GM23338 (cell line): ENCODE results near the gene CHD8. TPM values are rescaled to one million over a fixed set of nuclear protein-coding genes. Genes with fewer than 3 reads are reported as not detected.
A peak's percentile ranks its signal among the peaks of the same experiment; 100 is the strongest.
"Not testable (repeated sequence)": the region's sequence is repeated elsewhere in the genome, so short reads cannot be mapped to it uniquely, and the experiment has no call there.

Experiments used
- ATAC-seq: fragments of 200-7000 bp; cut with Tn5 transposase; 3 replicates; pipeline ENCODE4 v1.9.1; 2020
- DNase-seq: peaks from one replicate; pipeline ENCODE4 v3.0.0-alpha.2; 2015; ENCODE audit warnings: low spot score
- H2AFZ ChIP-seq: fragments of 200-600 bp; sonication (generic); 2 replicates; pipeline ENCODE4 v1.8.0; 2016; ENCODE audit warnings: antibody characterized with exemption, mild to moderate bottlenecking, moderate library complexity
- H3F3A ChIP-seq: fragments of 200-600 bp; sonication (generic); replicated peaks from 2 replicates; pipeline ENCODE4 v1.8.0; 2017; ENCODE audit warnings: antibody characterized with exemption, mixed run types, low read depth
- H3K27ac ChIP-seq: fragments of 200-600 bp; sonication (generic); 2 replicates; pipeline ENCODE4 v1.6.1; 2016; ENCODE audit warnings: low read depth
- H3K27me3 ChIP-seq: fragments of 200-600 bp; sonication (generic); 2 replicates; pipeline ENCODE4 v1.8.0; 2016; ENCODE audit warnings: mild to moderate bottlenecking, mixed run types, moderate library complexity; ENCODE audit not compliant: insufficient read depth
- H3K36me3 ChIP-seq: fragments of 200-600 bp; sonication (generic); 2 replicates; pipeline ENCODE4 v1.8.0; 2016; ENCODE audit warnings: mild to moderate bottlenecking; ENCODE audit not compliant: insufficient read depth
- H3K4me1 ChIP-seq: fragments of 200-600 bp; sonication (generic); 2 replicates; pipeline ENCODE4 v1.8.0; 2016; ENCODE audit warnings: mild to moderate bottlenecking, moderate library complexity; ENCODE audit not compliant: insufficient read depth
- H3K4me2 ChIP-seq: fragments of 200-600 bp; sonication (generic); 2 replicates; pipeline ENCODE4 v1.7.1; 2017; ENCODE audit warnings: mixed run types
- H3K4me3 ChIP-seq: fragments of 200-600 bp; sonication (generic); 2 replicates; pipeline ENCODE4 v1.6.1; 2016; ENCODE audit warnings: mixed run types
- H3K79me2 ChIP-seq: fragments of 200-600 bp; sonication (generic); replicated peaks from 2 replicates; pipeline ENCODE4 v1.8.0; 2017; ENCODE audit warnings: mild to moderate bottlenecking; ENCODE audit not compliant: insufficient read depth
- H3K9me2 ChIP-seq: fragments of 200-600 bp; sonication (generic); 2 replicates; pipeline ENCODE4 v1.8.0; 2017; ENCODE audit not compliant: insufficient read depth
- H4K20me1 ChIP-seq: fragments of 200-600 bp; sonication (generic); replicated peaks from 2 replicates; pipeline ENCODE4 v1.8.0; 2017; ENCODE audit warnings: mild to moderate bottlenecking; ENCODE audit not compliant: insufficient read depth
- H3K27ac Mint-ChIP-seq: 2 replicates; pipeline ENCODE4 v1.8.0; 2020; ENCODE audit warnings: inconsistent platforms, mild to moderate bottlenecking, moderate library complexity, mixed read lengths
- H3K27me3 Mint-ChIP-seq: 3 replicates; pipeline ENCODE4 v1.8.0; 2022; ENCODE audit warnings: low read depth, mild to moderate bottlenecking, moderate library complexity, mixed read lengths, inconsistent platforms; ENCODE audit not compliant: insufficient read depth, poor library complexity
- H3K36me3 Mint-ChIP-seq: 3 replicates; pipeline ENCODE4 v1.8.0; 2021; ENCODE audit warnings: low read depth, mild to moderate bottlenecking, inconsistent platforms, moderate library complexity, mixed read lengths
- H3K4me1 Mint-ChIP-seq: 3 replicates; pipeline ENCODE4 v1.8.0; 2020; ENCODE audit warnings: mild to moderate bottlenecking, inconsistent platforms, mixed read lengths
- H3K4me3 Mint-ChIP-seq: 3 replicates; pipeline ENCODE4 v1.8.0; 2021; ENCODE audit warnings: moderate library complexity, mild to moderate bottlenecking, inconsistent platforms, mixed read lengths
- H3K9me3 Mint-ChIP-seq: 3 replicates; pipeline ENCODE4 v1.8.0; 2020; ENCODE audit warnings: moderate library complexity, mild to moderate bottlenecking, inconsistent platforms, mixed read lengths
- CREB1 ChIP-seq: fragments of 250-450 bp; sonication (Bioruptor Pico); IDR thresholded peaks from 2 replicates; pipeline ENCODE4 v1.5.0; 2020; ENCODE audit warnings: low read depth, mild to moderate bottlenecking, moderate library complexity
- CTCF ChIP-seq, 2 experiments: fragments of 200-600 bp in 1 of 2; sonication (generic) in 1 of 2; conservative IDR thresholded peaks; 2 replicates each; pipeline versions ENCODE4 v1.5.1 to v1.6.1; 2016 to 2017; ENCODE audit warnings: antibody characterized with exemption in 2 of 2, low read depth in 2 of 2, mild to moderate bottlenecking in 2 of 2, moderate library complexity in 1 of 2
- ETS1 ChIP-seq: IDR thresholded peaks from 2 replicates; pipeline ENCODE4 v1.6.1; 2016; ENCODE audit warnings: antibody characterized with exemption
- EZH2 ChIP-seq: fragments of 200-600 bp; sonication (generic); IDR thresholded peaks from one replicate; pipeline ENCODE4 v1.8.0; 2017; ENCODE audit warnings: antibody characterized with exemption, mild to moderate bottlenecking, low read depth; ENCODE audit not compliant: unreplicated experiment
- EZH2phosphoT487 ChIP-seq: fragments of 200-600 bp; sonication (generic); IDR thresholded peaks from one replicate; pipeline ENCODE4 v1.8.1; 2018; ENCODE audit warnings: antibody characterized with exemption; ENCODE audit not compliant: unreplicated experiment
- JUNB ChIP-seq: IDR thresholded peaks from one replicate; pipeline ENCODE4 v1.6.1; 2016; ENCODE audit warnings: antibody characterized with exemption; ENCODE audit not compliant: unreplicated experiment
- NANOG ChIP-seq: IDR thresholded peaks from 2 replicates; pipeline ENCODE4 v1.6.1; 2016; ENCODE audit warnings: antibody characterized with exemption, borderline replicate concordance
- POLR2AphosphoS5 ChIP-seq: IDR thresholded peaks from 2 replicates; pipeline ENCODE4 v1.6.1; 2016; ENCODE audit warnings: antibody characterized with exemption, low read depth
- REST ChIP-seq: IDR thresholded peaks from one replicate; pipeline ENCODE4 v1.6.1; 2018; ENCODE audit warnings: antibody characterized with exemption; ENCODE audit not compliant: unreplicated experiment
- STAT1 ChIP-seq: IDR thresholded peaks from one replicate; pipeline ENCODE4 v1.6.1; 2016; ENCODE audit warnings: antibody characterized with exemption; ENCODE audit not compliant: unreplicated experiment
- ZNF114 ChIP-seq: fragments of 250-450 bp; sonication (Bioruptor Pico); IDR thresholded peaks from 2 replicates; pipeline ENCODE4 v1.5.0; 2020; ENCODE audit warnings: mild to moderate bottlenecking, moderate library complexity
- ZNF331 ChIP-seq: fragments of 250-450 bp; sonication (Bioruptor Pico); IDR thresholded peaks from 2 replicates; pipeline ENCODE4 v1.5.0; 2020; ENCODE audit warnings: low read depth, mild to moderate bottlenecking, moderate library complexity
- polyA plus RNA-seq: library from polyadenylated mRNA; unstranded; fragments of >200 nt; fragmentation: Nextera tagmentation; extraction: Ambion mirVana; gene quantifications from 2 replicates; pipeline ENCODE4 v1.2.1, GENCODE V29; 2016
- total RNA-seq: library from RNA; depleted of rRNA; stranded (reverse); fragments of >200 nt; shearing (Covaris generic); gene quantifications from 2 replicates; pipeline ENCODE4 v1.2.3, GENCODE V29; 2014

Gene CHD8
- total and polyA plus RNA-seq, 2 experiments from 2014 or later, result 96.2 to 129 TPM

- TF ChIP-seq POLR2AphosphoS5 (no peak), NANOG (no peak), STAT1 (no peak)
- Histone ChIP-seq H3K9me2 (no peaks in the 10 kb centered on the region), H3K27ac (no peak overlapping the region), H3K4me1 (peaks cover 12% of the 10 kb centered on the region; the same call in 1 of the 2 replicates), H3K4me2 (0 out of 2 replicates have a peak overlapping the region, but pooled peaks have one; percentile 3), H3K4me3 (no peak overlapping the region), H3F3A (peaks cover 11% of the 10 kb centered on the region), H2AFZ (no peak overlapping the region), H3K27me3 (no peaks in the 10 kb centered on the region), H3K36me3 (no peaks in the 10 kb centered on the region; the same call in 1 of the 2 replicates), H3K79me2 (peaks cover 100% of the 10 kb centered on the region), H4K20me1 (peaks cover 61% of the 10 kb centered on the region)
- Mint-ChIP-seq H3K27ac (no peak overlapping the region), H3K4me1 (peaks cover 20% of the 10 kb centered on the region), H3K27me3 (peaks cover 8% of the 10 kb centered on the region), H3K4me3 (no peak overlapping the region; the same call in 2 of the 3 replicates), H3K9me3 (no peaks in the 10 kb centered on the region), H3K36me3 (peaks cover 24% of the 10 kb centered on the region)
- no peak for ATAC-seq
- no peak for DNase-seq
Measured at GRCh38 chr14:21449899-21450216, 6.1 kb downstream of the CHD8 start.

GRCh38 chr14:21442657-21443056, 13.3 kb downstream of the CHD8 start:
- not testable (repeated sequence) for H3K4me3 ChIP-seq, H3K4me3 Mint-ChIP-seq, H3K27me3 ChIP-seq, H3K36me3 ChIP-seq, ATAC-seq, H3K4me2 ChIP-seq, H3K9me3 Mint-ChIP-seq, H3K36me3 Mint-ChIP-seq, H3K27ac Mint-ChIP-seq, H3K9me2 ChIP-seq, H2AFZ ChIP-seq, H3K4me1 ChIP-seq, H3K27me3 Mint-ChIP-seq, DNase-seq
- 0 out of 2 replicates have a peak overlapping the region, but pooled peaks have one; percentile 63 for H3K27ac ChIP-seq
- H4K20me1 ChIP-seq, result peaks cover 56% of the 10 kb centered on the region
- H3K4me1 Mint-ChIP-seq, result peaks cover 24% of the 10 kb centered on the region
- peaks cover 27% of the 10 kb centered on the region for H3F3A ChIP-seq
- H3K79me2 ChIP-seq, result peaks cover 98% of the 10 kb centered on the region

- DNase-seq (no peak), ATAC-seq (no peak)
- Histone ChIP-seq H3K79me2 (peaks cover 92% of the 10 kb centered on the region), H3F3A (peaks cover 17% of the 10 kb centered on the region; the same call in 1 of the 2 replicates), H2AFZ (no peak overlapping the region), H3K9me2 (no peaks in the 10 kb centered on the region), H3K4me3 (no peak overlapping the region), H3K27me3 (no peaks in the 10 kb centered on the region), H3K36me3 (no peaks in the 10 kb centered on the region), H3K4me2 (no peak overlapping the region), H3K4me1 (peaks cover 16% of the 10 kb centered on the region), H3K27ac (peak overlapping the region; percentile 91), H4K20me1 (peaks cover 43% of the 10 kb centered on the region)
- no peak overlapping the region for H3K4me3 Mint-ChIP-seq
- H3K27me3 Mint-ChIP-seq, result no peaks in the 10 kb centered on the region
- H3K27ac Mint-ChIP-seq, result peak overlapping the region; percentile 28; the same call in 1 of the 2 replicates
- no peaks in the 10 kb centered on the region for H3K9me3 Mint-ChIP-seq
- H3K4me1 Mint-ChIP-seq, result peaks cover 25% of the 10 kb centered on the region
- H3K36me3 Mint-ChIP-seq, result peaks cover 6% of the 10 kb centered on the region; the same call in 2 of the 3 replicates
- TF ChIP-seq CREB1 (CRISPR knock-in tag), result no peak
- no peak for TF ChIP-seq POLR2AphosphoS5
- TF ChIP-seq STAT1, result no peak
- TF ChIP-seq JUNB, result no peak
- TF ChIP-seq ZNF331 (CRISPR knock-in tag), result no peak
- no peak for TF ChIP-seq NANOG
- no peak for TF ChIP-seq EZH2phosphoT487
- no peak for TF ChIP-seq CTCF (conservative IDR thresholded peaks at IDR 0.05; ENCODE audit: low read depth in 2 of 2)
- no peak for TF ChIP-seq ZNF114
- no peak for TF ChIP-seq REST
- TF ChIP-seq EZH2, result no peak
- no peak for TF ChIP-seq ETS1
Measured at GRCh38 chr14:21440859-21441258, 15.1 kb downstream of the CHD8 start.
